Aorta (tissue), 5 donors: Measurements from ENCODE around the gene ACER3. TPM values are rescaled to one million over a fixed set of nuclear protein-coding genes. Genes with fewer than 3 reads are reported as not detected.
"Not testable (repeated sequence)": the region's sequence is repeated elsewhere in the genome, so short reads cannot be mapped to it uniquely, and the experiment has no call there.

Source experiments
- ATAC-seq: fragments of 200-7000 bp; cut with Tn5 transposase; one replicate; pipeline ENCODE4 v1.9.1; 2022; ENCODE audit warnings: moderate library complexity; ENCODE audit not compliant: low FRiP score
- DNase-seq, 2 donors: peaks; one replicate each; pipeline ENCODE4 v3.0.0-alpha.2; 2020
- H3K27ac ChIP-seq, 2 donors: one replicate each; pipeline ENCODE4 v1.5.1; 2013; ENCODE audit warnings: low read length in 2 of 2, mild to moderate bottlenecking in 2 of 2, moderate library complexity in 2 of 2, control low read depth in 1 of 2, inconsistent platforms in 1 of 2, low read depth in 1 of 2
- H3K27me3 ChIP-seq, 2 donors: one replicate each; pipeline ENCODE4 v1.6.1; 2013; ENCODE audit warnings: control low read depth in 1 of 2, low read length in 1 of 2, mild to moderate bottlenecking in 1 of 2, moderate library complexity in 1 of 2; ENCODE audit not compliant: insufficient read depth in 2 of 2, control insufficient read depth in 1 of 2
- H3K36me3 ChIP-seq, 2 donors: one replicate each; pipeline ENCODE4 v1.6.1; 2013; ENCODE audit warnings: control low read depth in 1 of 2, low read length in 1 of 2, mild to moderate bottlenecking in 1 of 2; ENCODE audit not compliant: insufficient read depth in 2 of 2, control insufficient read depth in 1 of 2
- H3K4me1 ChIP-seq, 2 donors: one replicate each; pipeline ENCODE4 v1.6.1; 2013; ENCODE audit warnings: low read length in 2 of 2, control low read depth in 1 of 2, mild to moderate bottlenecking in 1 of 2, moderate library complexity in 1 of 2; ENCODE audit not compliant: insufficient read depth in 2 of 2, control insufficient read depth in 1 of 2
- H3K4me3 ChIP-seq, 2 donors: one replicate each; pipeline ENCODE4 v1.5.1; 2013; ENCODE audit warnings: low read length in 2 of 2, control low read depth in 1 of 2, mild to moderate bottlenecking in 1 of 2
- H3K9me3 ChIP-seq: one replicate; pipeline ENCODE4 v1.6.1; 2013; ENCODE audit warnings: mild to moderate bottlenecking, low read length; ENCODE audit not compliant: control insufficient read depth
- WGBS, 2 donors: extraction: QIAGEN DNeasy Blood & Tissue Kit; methylation state at CpG; one replicate each; pipeline ENCODE4 v1.1.7; 2013; 5-methylcytosine and 5-hydroxymethylcytosine counted together
- intact Hi-C, 2 donors: fragments of 100-400 bp; cut with DNase I; formaldehyde crosslinking; loops; one replicate each; pipeline versions ENCODE4 v1.14.2 to v1.15.0; 2022
- polyA plus RNA-seq, 2 donors: library from polyadenylated mRNA; stranded (reverse); fragments of 200-250 nt; gene quantifications; one replicate each; pipeline ENCODE4 v1.2.3, GENCODE V29; 2013
- total RNA-seq, 2 donors: library from RNA; stranded (reverse); fragmentation: NEBNext Ultra II Directional; extraction: Animal tissue kit (Norgen Biotek cat#: 25700); gene quantifications; one replicate each; pipeline ENCODE4 v1.2.1, GENCODE V29; 2021
- donor health status: healthy with polysubstance abuse.
- donor health status: Bipolar disorder and iron deficiency.
- donor health status: DM: no; HTN: no; CAD: no.
- donor health status: DM: no; HTN: no; CAD: no.
- donor health status: DM: yes; HTN: yes; CAD: no.

Gene ACER3
- total and polyA plus RNA-seq, 4 donors, result 3.6 to 27.3 (median 10.9) TPM

- Histone ChIP-seq H3K4me3 (no peak overlapping the region), H3K27me3 (no peaks in the 10 kb centered on the region), H3K27ac (no peak overlapping the region), H3K4me1 (no peaks in the 10 kb centered on the region), H3K36me3 (no peaks in the 10 kb centered on the region), H3K9me3 (peaks cover 5% of the 10 kb centered on the region)
- no peak for DNase-seq
- intact Hi-C loops, result no loop called here
- no peak for ATAC-seq
- 84 to 86% methylated on average over 4 of the region's 4 CpGs for WGBS, 2 donors
These were observed 199.5 kb downstream of the ACER3 start for GRCh38 chr11:77060234-77060633.

- ATAC-seq, intact Hi-C loops, DNase-seq, H3K4me3 ChIP-seq, H3K36me3 ChIP-seq, H3K4me1 ChIP-seq, H3K27me3 ChIP-seq, H3K27ac ChIP-seq, H3K9me3 ChIP-seq: not testable (repeated sequence)
- WGBS, 2 donors, result 75 to 76% methylated on average over 4 of the region's 4 CpGs
These were observed 200.5 kb downstream of the ACER3 start for GRCh38 chr11:77061258-77061657.

- no peaks in the 10 kb centered on the region for H3K27me3 ChIP-seq
- no peaks in the 10 kb centered on the region for H3K36me3 ChIP-seq
- H3K4me1 ChIP-seq, result no peaks in the 10 kb centered on the region
- H3K27ac ChIP-seq, result no peak overlapping the region
- H3K4me3 ChIP-seq, result no peak overlapping the region
- DNase-seq, result no peak
- no peaks in the 10 kb centered on the region for H3K9me3 ChIP-seq
- no peak for ATAC-seq
- intact Hi-C loops, result no loop called here
These were observed 202.2 kb downstream of the ACER3 start for GRCh38 chr11:77062924-77063323.

- Histone ChIP-seq H3K27ac (no peak overlapping the region), H3K4me1 (no peaks in the 10 kb centered on the region), H3K4me3 (no peak overlapping the region), H3K27me3 (no peaks in the 10 kb centered on the region), H3K36me3 (no peaks in the 10 kb centered on the region), H3K9me3 (no peaks in the 10 kb centered on the region)
- 96 to 100% methylated on average over 1 of the region's 1 CpG for WGBS, 2 donors
- intact Hi-C loops, result no loop called here
- DNase-seq (no peak), ATAC-seq (no peak)
These were observed 202.7 kb downstream of the ACER3 start for GRCh38 chr11:77063407-77063806.

GRCh38 chr11:77063861-77064260 lies 203.1 kb downstream of the ACER3 start:
- intact Hi-C loops, result no loop called here
- DNase-seq (no peak), ATAC-seq (no peak)
- Histone ChIP-seq H3K4me3 (no peak overlapping the region), H3K27ac (no peak overlapping the region), H3K9me3 (no peaks in the 10 kb centered on the region), H3K36me3 (no peaks in the 10 kb centered on the region), H3K4me1 (no peaks in the 10 kb centered on the region), H3K27me3 (no peaks in the 10 kb centered on the region)
- 95 to 97% methylated on average over 4 of the region's 4 CpGs for WGBS, 2 donors

- Histone ChIP-seq H3K27me3 (no peaks in the 10 kb centered on the region), H3K9me3 (no peaks in the 10 kb centered on the region), H3K4me3 (no peak overlapping the region), H3K27ac (no peak overlapping the region), H3K4me1 (no peaks in the 10 kb centered on the region), H3K36me3 (no peaks in the 10 kb centered on the region)
- DNase-seq, result no peak
- intact Hi-C loops, result no loop called here
- ATAC-seq, result no peak
- WGBS, 2 donors, result 93 to 97% methylated on average over 4 of the region's 4 CpGs
These were observed 204.0 kb downstream of the ACER3 start for GRCh38 chr11:77064648-77065217.

GRCh38 chr11:77065878-77066228 lies 205.1 kb downstream of the ACER3 start:
- H3K9me3 ChIP-seq, result no peaks in the 10 kb centered on the region
- WGBS, 2 donors, result 10% methylated on average over 14 of the region's 14 CpGs
- ATAC-seq (peak; percentile 35), DNase-seq (peak in 1 of 2 donors; percentile 66)
- H3K27ac ChIP-seq, result peak overlapping the region in 1 of 2 donors; percentile 51
- H3K4me1 ChIP-seq, result no peaks in the 10 kb centered on the region
- peak overlapping the region; percentile 40 to 48 for H3K4me3 ChIP-seq
- H3K27me3 ChIP-seq, result no peaks in the 10 kb centered on the region
- no peaks in the 10 kb centered on the region for H3K36me3 ChIP-seq
- intact Hi-C loops, result no loop called here

GRCh38 chr11:77066229-77067042 lies 205.7 kb downstream of the ACER3 start, which contains the start of gene CAPN5:
TSS of gene CAPN5 (plus strand) at chr11:77066971. CDS start at chr11:77084887, 17,916 bp downstream.
- Histone ChIP-seq H3K4me1 (no peaks in the 10 kb centered on the region), H3K27ac (peak within 1 kb of the TSS in 1 of 2 donors; percentile 51), H3K9me3 (no peaks in the 10 kb centered on the region), H3K27me3 (no peaks in the 10 kb centered on the region), H3K36me3 (no peaks in the 10 kb centered on the region), H3K4me3 (peak within 1 kb of the TSS; percentile 48 to 76)
- peak; percentile 94 to 98 for DNase-seq
- ATAC-seq, result peak; percentile 97
- WGBS, 2 donors, result 0 to 1% methylated on average over 61 to 69 of the region's 69 CpGs
- intact Hi-C loops, result no loop called here

- Histone ChIP-seq H3K27me3 (no peaks in the 10 kb centered on the region), H3K27ac (no peak overlapping the region), H3K36me3 (no peaks in the 10 kb centered on the region), H3K4me3 (no peak overlapping the region), H3K9me3 (no peaks in the 10 kb centered on the region), H3K4me1 (no peaks in the 10 kb centered on the region)
- ATAC-seq (no peak), DNase-seq (peak in 1 of 2 donors; percentile 33)
- WGBS, 2 donors, result 84 to 85% methylated on average over 8 of the region's 8 CpGs
- intact Hi-C loops, result no loop called here
These were observed 207.2 kb downstream of the ACER3 start for GRCh38 chr11:77067861-77068443.
